NCI-H1417 treated with DMSO at 0.1 percent for 48 hours (cell line): ENCODE results near the gene PCBD2.

Experiments used
- DNase-seq: peaks from one replicate; lab custom pipeline; 2025; lab: John Stamatoyannopoulos, UW

PCBD2 gene

DNA sequence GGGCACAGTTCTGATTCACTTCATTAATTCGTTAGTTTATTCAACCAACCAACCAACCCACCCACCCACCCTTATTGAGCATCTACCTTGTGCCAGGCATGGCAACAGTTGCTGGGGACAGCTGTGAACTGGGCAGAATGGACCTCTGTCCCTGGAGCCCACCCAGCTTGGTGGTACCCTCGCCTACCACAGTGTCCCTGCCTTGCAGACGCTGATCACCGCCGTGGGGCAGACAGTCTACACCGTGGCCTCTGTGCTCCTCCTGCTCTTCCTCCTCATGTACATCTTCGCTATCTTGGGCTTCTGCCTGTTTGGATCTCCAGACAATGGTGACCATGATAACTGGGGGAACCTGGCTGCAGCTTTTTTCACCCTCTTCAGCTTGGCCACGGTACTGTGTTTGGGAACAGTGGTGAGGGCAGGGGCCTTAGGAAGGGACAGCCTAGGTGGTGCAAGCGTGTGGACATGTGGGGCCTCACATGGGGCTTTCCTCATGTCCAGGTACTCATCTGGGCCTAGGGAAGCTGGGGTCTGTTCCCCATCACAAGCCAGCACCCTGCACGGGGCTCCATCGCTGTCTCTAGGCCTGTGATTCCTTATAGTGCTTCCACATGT is 102.9 kb downstream of the PCBD2 start:
- no peak for DNase-seq

GRCh38 chr5:135008556-135008955 is 103.6 kb downstream of the PCBD2 start:
- DNase-seq = no peak

DNA sequence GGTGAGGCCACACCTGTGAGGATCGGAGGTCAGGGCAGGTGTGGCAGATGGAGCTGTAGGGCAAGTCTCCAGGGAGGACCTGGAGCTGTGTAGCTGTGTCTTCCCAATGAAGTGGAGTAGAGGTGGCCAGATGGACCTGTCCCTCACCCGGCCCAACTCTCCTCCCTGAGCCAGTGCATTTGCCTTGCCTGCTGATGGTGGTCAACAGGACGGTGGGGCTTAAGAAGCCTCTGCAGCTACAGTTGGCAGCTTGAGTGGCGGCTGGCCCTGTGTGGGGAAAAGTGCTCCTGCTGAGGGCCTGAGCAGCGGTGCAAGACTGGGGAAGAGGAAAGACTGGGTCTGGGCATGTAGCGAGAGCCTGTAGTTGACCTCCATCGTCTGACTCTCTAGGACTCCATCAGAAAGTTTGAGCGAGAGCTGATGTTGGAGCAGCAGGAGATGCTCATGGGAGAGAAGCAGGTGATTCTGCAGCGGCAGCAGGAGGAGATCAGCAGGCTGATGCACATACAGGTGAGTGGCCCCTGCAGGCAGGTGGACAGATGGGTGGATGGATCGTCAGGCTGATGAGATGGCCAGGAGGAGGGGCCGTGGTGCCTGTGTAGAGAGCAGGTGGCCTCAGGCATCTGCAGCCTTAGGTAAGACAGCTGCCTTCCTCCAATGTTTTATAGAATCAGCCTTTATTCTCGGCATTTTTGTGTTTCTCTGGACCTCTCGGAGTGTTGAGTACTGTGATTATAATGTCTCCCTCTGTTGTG is 104.2 kb downstream of the PCBD2 start:
- DNase-seq = peak; percentile 8

DNA sequence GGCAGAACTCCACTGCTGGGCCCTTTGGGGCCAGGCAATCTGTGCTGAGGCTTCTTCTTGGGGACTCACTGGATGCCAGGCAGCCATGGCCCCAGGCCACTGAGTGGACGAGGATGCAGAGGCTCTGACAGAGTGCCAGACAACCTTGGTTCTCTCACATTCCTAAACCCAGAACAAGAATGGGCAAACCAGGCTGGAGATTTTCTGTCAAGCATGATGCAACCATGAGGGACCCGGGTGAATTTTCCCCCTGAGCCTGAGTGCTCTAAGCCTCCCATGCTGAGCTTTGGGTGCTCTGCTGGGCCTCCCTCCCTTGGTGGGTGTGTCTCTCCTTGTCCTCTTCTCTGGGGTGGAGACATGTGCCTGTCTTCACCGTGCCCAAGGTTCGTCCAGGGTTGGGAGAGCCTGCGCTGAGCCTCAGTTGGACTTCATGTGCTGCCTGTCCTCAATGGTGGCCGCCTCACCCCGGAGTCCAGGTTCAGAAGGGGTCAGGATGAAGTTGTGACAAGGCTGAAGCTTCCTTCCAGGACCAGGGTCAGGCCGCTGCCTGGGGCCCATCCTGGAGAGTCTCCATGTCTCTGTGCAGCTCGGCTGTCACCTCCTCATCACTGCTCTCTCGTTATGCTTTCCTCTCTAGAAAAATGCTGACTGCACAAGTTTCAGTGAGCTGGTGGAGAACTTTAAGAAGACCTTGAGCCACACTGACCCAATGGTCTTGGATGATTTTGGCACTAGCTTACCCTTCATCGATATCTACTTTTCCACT is 105.0 kb downstream of the PCBD2 start:
- no peak for DNase-seq

DNA sequence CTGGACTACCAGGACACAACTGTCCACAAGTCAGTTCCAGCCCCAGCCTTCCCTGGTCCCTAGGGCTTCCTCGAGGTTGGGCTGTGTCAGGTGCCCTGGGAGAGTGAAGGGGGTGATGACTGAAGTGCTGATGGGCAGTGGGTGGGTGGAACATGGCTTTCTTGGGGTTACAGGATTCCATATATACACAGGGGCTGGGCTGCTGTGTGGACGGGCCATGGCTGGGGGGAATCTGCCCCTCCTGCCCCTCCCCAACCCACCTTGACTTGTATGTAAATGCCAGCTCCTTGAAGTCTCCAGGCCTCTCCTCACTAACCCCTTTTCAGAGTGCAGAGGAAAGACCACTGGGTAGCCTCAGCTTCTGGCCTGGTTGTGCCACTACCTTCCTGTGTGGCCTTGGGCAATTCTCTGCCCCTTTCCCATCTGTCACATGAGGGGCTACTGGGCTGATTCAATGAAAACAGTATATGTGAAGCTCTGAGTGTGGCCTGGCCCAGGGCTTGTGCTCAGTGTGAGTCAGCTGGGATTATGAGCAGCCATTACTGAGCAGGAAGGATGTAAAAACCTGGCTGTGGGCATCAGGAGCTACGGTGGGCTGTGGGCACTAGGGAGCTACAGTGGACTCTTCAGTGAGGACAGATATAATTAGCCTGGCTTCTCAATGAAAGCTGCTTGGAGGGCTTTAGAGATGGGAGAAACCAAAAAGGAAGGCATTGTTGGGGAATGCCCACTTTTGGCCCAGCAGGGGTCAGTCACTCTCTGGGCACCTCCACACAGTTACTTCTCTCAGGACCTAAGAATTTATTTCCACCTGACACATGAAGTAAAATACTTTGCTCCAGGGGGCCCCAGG is 105.8 kb downstream of the PCBD2 start:
- DNase-seq = no peak

DNA sequence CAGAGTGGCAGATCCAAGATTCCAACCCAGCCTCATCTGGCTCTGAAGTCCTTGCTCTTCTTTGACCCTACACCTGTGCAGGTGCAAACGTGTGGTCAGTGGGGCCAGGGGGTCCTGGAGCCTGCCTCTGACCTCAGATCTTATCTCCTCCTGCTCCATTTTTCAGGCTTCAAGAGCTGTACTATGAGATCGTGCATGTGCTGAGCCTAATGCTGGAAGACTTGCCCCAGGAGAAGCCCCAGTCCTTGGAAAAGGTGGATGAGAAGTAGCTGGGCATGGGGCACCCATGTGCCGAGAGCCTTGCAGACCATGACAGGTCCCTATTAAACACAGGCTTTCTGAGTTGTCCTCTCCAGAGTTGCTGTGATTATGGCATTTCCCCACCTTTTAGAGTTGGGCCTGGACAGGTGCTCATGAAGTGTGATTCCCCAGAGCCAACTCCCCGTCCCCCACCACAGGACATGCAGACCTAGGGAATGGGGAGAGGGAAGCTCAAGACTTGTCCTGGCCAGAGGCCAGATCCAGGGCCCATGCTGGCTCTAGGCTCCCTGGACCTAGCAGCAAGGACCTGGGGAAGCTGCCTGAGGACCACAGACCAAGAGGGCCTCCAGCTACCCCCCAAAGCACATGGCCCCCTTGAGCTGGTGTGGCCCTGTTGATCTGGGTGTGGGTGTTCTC is 106.6 kb downstream of the PCBD2 start:
- DNase-seq = no peak

DNA sequence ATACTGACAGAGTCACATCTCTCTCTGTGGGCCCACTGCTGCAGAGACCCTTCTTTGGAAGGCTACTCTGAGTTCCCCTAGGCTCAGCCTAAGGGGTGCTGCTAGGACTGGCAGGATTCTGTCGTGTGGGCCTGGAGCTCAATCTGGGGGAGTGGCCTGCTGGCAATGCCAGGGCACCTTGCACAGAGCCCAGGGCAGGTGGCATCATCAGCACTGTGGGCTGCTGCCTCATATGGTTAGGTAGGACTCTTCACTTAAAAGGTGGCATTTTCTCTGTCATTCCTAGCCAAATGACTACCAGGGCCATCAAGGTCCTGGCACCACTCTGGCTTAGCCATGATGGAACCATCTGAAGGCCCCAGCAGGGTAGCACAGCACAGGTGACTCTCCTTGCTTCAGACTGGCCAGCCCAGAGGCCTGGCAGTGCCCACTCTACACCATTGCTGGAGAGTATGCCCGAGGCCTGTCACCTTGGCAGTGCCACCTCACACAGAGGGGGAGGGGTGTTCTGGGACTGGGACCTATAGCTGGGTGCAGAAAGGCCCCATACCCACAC is 107.2 kb downstream of the PCBD2 start:
- DNase-seq = no peak
